Parathyroid adenoma (tissue), 2 donors: ENCODE data around the gene ANXA9.

Experiments
- H2AFZ ChIP-seq: fragments of 300-600 bp; sonication (generic); one replicate; pipeline ENCODE4 v1.7.0; 2017; ENCODE audit warnings: antibody characterized with exemption, mild to moderate bottlenecking
- H3K27ac ChIP-seq: fragments of 300-600 bp; sonication (generic); one replicate; pipeline ENCODE4 v1.7.0; 2017
- H3K27me3 ChIP-seq: fragments of 300-600 bp; sonication (generic); one replicate; pipeline ENCODE4 v1.7.0; 2017; ENCODE audit warnings: low read length; ENCODE audit not compliant: control insufficient read depth, insufficient read depth
- H3K36me3 ChIP-seq: fragments of 300-600 bp; sonication (generic); one replicate; pipeline ENCODE4 v1.7.0; 2017; ENCODE audit warnings: low read length; ENCODE audit not compliant: control insufficient read depth, insufficient read depth
- H3K4me1 ChIP-seq: fragments of 300-600 bp; sonication (generic); one replicate; pipeline ENCODE4 v1.7.0; 2017; ENCODE audit warnings: control low read depth
- H3K4me2 ChIP-seq: fragments of 300-600 bp; sonication (generic); one replicate; pipeline ENCODE4 v1.7.0; 2017; ENCODE audit warnings: low read length
- H3K4me3 ChIP-seq: fragments of 300-600 bp; sonication (generic); one replicate; pipeline ENCODE4 v1.7.0; 2017; ENCODE audit warnings: low read depth, low read length
- H3K79me2 ChIP-seq: fragments of 300-600 bp; sonication (generic); one replicate; pipeline ENCODE4 v1.7.0; 2017; ENCODE audit warnings: control low read depth
- H3K9ac ChIP-seq: fragments of 300-600 bp; sonication (generic); one replicate; pipeline ENCODE4 v1.7.0; 2017; ENCODE audit warnings: mild to moderate bottlenecking
- H3K9me3 ChIP-seq: fragments of 300-600 bp; sonication (generic); one replicate; pipeline ENCODE4 v1.7.0; 2017; ENCODE audit warnings: low read length; ENCODE audit not compliant: control insufficient read depth
- CTCF ChIP-seq: fragments of 300-600 bp; sonication (generic); IDR thresholded peaks from one replicate; pipeline ENCODE4 v1.7.0; 2017; ENCODE audit warnings: antibody characterized with exemption, mild to moderate bottlenecking
- donor health status: primary hyperparathyroidism.

Gene ANXA9

GRCh38 chr1:150981177-150981804 is 801 bp upstream of the ANXA9 start:
- peak overlapping the region; percentile 80 for H2AFZ ChIP-seq

GRCh38 chr1:150985179-150985825 is 3.2 kb downstream of the ANXA9 start:
- Histone ChIP-seq H3K79me2 (no peaks in the 10 kb centered on the region), H3K27me3 (no peaks in the 10 kb centered on the region), H2AFZ (no peak overlapping the region), H3K36me3 (no peaks in the 10 kb centered on the region), H3K4me1 (peaks cover 20% of the 10 kb centered on the region), H3K4me2 (no peak overlapping the region), H3K9ac (no peak overlapping the region), H3K27ac (no peak overlapping the region), H3K4me3 (no peak overlapping the region), H3K9me3 (no peaks in the 10 kb centered on the region)
- TF ChIP-seq CTCF = no peak

More at GRCh38 chr1:150981177-150981804, 801 bp upstream of the ANXA9 start:
- Histone ChIP-seq H3K4me2 (peak overlapping the region; percentile 69), H3K36me3 (no peaks in the 10 kb centered on the region), H3K4me3 (no peak overlapping the region), H3K27me3 (no peaks in the 10 kb centered on the region), H3K79me2 (no peaks in the 10 kb centered on the region), H3K4me1 (peaks cover 23% of the 10 kb centered on the region), H3K27ac (peak overlapping the region; percentile 86), H3K9ac (no peak overlapping the region), H3K9me3 (no peaks in the 10 kb centered on the region)
- TF ChIP-seq CTCF = no peak

- Histone ChIP-seq H2AFZ (peak overlapping the region; percentile 38), H3K36me3 (no peaks in the 10 kb centered on the region), H3K9me3 (no peaks in the 10 kb centered on the region), H3K4me3 (no peak overlapping the region), H3K79me2 (no peaks in the 10 kb centered on the region), H3K4me1 (peaks cover 10% of the 10 kb centered on the region), H3K27ac (peak overlapping the region; percentile 29), H3K9ac (no peak overlapping the region), H3K4me2 (peak overlapping the region; percentile 0), H3K27me3 (no peaks in the 10 kb centered on the region)
- no peak for TF ChIP-seq CTCF
These were observed 5.8 kb downstream of the ANXA9 start for GRCh38 chr1:150987924-150988323.

- Histone ChIP-seq H3K79me2 (no peaks in the 10 kb centered on the region), H3K4me3 (no peak overlapping the region), H3K9me3 (no peaks in the 10 kb centered on the region), H3K4me2 (no peak overlapping the region), H3K27ac (no peak overlapping the region), H3K4me1 (peaks cover 7% of the 10 kb centered on the region), H3K27me3 (no peaks in the 10 kb centered on the region), H3K9ac (no peak overlapping the region), H2AFZ (no peak overlapping the region), H3K36me3 (no peaks in the 10 kb centered on the region)
- TF ChIP-seq CTCF = no peak
These were observed 10.5 kb downstream of the ANXA9 start for GRCh38 chr1:150992626-150993025.

GRCh38 chr1:150994248-150994647 is 12.2 kb downstream of the ANXA9 start:
- Histone ChIP-seq H3K4me2 (no peak overlapping the region), H3K4me1 (no peaks in the 10 kb centered on the region), H3K9ac (no peak overlapping the region), H3K27me3 (no peaks in the 10 kb centered on the region), H3K9me3 (no peaks in the 10 kb centered on the region), H3K27ac (no peak overlapping the region), H3K79me2 (no peaks in the 10 kb centered on the region), H3K4me3 (no peak overlapping the region), H3K36me3 (no peaks in the 10 kb centered on the region), H2AFZ (no peak overlapping the region)
- no peak for TF ChIP-seq CTCF
